Gastroesophageal sphincter (tissue), 4 donors: ENCODE measurements around the gene TMEM203. TPM values are rescaled to one million over a fixed set of nuclear protein-coding genes. Genes with fewer than 3 reads are reported as not detected.
A peak's percentile ranks its signal among the peaks of the same experiment; 100 is the strongest.

Source experiments
- ATAC-seq: fragments of 150-250 bp; one replicate; pipeline ENCODE4 v1.9.1; 2016; ENCODE audit warnings: mild to moderate bottlenecking, moderate library complexity
- H3K27ac ChIP-seq, 4 donors: fragments of 200-600 bp; sonication (generic) in 3 of 4; 1 replicate in 3 of 4; 2 replicates in 1 of 4; pipeline ENCODE4 v1.5.1; 2016 to 2019
- H3K27me3 ChIP-seq: fragments of 200-600 bp; sonication (generic); one replicate; pipeline ENCODE4 v1.5.1; 2019
- H3K36me3 ChIP-seq, 2 donors: fragments of 200-600 bp; sonication (generic); one replicate each; pipeline ENCODE4 v1.5.1; 2019; ENCODE audit warnings: control low read depth in 1 of 2
- H3K4me1 ChIP-seq, 3 donors: fragments of 200-600 bp; sonication (generic); 1 replicate in 2 of 3; 2 replicates in 1 of 3; pipeline ENCODE4 v1.5.1; 2016 to 2019; ENCODE audit warnings: control low read depth in 2 of 3
- H3K4me3 ChIP-seq, 2 donors: fragments of 200-600 bp; sonication (generic); one replicate each; pipeline ENCODE4 v1.5.1; 2019; ENCODE audit warnings: mild to moderate bottlenecking in 1 of 2, moderate library complexity in 1 of 2
- H3K9me3 ChIP-seq, 3 donors: fragments of 200-600 bp; sonication (generic); one replicate each; pipeline ENCODE4 v1.5.1; 2017 to 2019; ENCODE audit warnings: control low read depth in 2 of 3
- EP300 ChIP-seq: sonication (generic); formaldehyde crosslinking; IDR thresholded peaks from one replicate; pipeline ENCODE4 v1.6.1; 2017; ENCODE audit warnings: antibody characterized with exemption, mild to moderate bottlenecking
- POLR2A ChIP-seq, 2 donors: fragments of 450-650 bp; IDR thresholded peaks; one replicate each; pipeline ENCODE4 v1.6.1; 2017; ENCODE audit warnings: antibody characterized with exemption in 2 of 2, mild to moderate bottlenecking in 2 of 2, moderate library complexity in 1 of 2
- POLR2AphosphoS5 ChIP-seq: sonication (generic); formaldehyde crosslinking; IDR thresholded peaks from one replicate; pipeline ENCODE4 v1.6.1; 2017; ENCODE audit warnings: antibody characterized with exemption
- WGBS, 2 donors: methylation state at CpG; one replicate each; pipeline ENCODE4 v1.1.5; 2018; ENCODE audit warnings: low coverage in 1 of 2; 5-methylcytosine and 5-hydroxymethylcytosine counted together
- total RNA-seq, 4 donors: library from RNA; depleted of rRNA; stranded (reverse); fragments of >200 nt; gene quantifications; one replicate each; pipeline ENCODE4 v1.1.0, GENCODE V29; 2016
- TF ChIP-seq, protein P1 (sequence below), 4 experiments: fragments of 200-600 bp in 2 of 4; fragments of 450-650 bp in 2 of 4; sonication (generic) in 1 of 4; IDR thresholded peaks; one replicate each; pipeline ENCODE4 v1.5.1; 2017 to 2019; ENCODE audit warnings: antibody characterized with exemption in 4 of 4, mild to moderate bottlenecking in 2 of 4, moderate library complexity in 2 of 4

Gene TMEM203
- total RNA-seq, 4 donors from 2014 or later, result 21.9 to 36.1 (median 29.1) TPM

DNA sequence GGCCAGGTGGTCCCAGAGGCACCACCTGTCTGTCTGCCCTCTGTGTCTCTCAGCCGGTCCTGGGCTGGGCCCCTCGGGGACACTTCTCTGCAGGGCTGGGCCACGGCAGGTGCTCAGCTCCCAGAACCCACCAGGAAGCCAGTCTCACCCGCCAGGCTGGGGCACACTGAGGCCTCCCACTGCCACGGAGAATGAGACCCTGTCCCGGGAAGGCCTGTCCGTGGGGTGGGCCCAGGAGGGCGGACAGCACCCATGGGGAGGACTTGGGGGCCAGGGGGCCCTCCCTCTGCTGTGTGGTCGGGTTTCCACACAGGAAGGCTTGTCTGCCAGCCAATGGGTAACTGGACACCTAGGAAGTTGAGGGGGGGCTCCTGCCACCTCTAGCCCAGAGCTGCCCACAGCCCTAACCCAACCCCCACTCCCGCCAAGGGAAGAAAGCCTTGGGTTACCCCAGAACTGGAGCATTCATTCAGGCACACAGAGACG lies 31.5 kb upstream of the TMEM203 start:
- TF ChIP-seq POLR2AphosphoS5, result no peak
- TF ChIP-seq, protein P1, sequence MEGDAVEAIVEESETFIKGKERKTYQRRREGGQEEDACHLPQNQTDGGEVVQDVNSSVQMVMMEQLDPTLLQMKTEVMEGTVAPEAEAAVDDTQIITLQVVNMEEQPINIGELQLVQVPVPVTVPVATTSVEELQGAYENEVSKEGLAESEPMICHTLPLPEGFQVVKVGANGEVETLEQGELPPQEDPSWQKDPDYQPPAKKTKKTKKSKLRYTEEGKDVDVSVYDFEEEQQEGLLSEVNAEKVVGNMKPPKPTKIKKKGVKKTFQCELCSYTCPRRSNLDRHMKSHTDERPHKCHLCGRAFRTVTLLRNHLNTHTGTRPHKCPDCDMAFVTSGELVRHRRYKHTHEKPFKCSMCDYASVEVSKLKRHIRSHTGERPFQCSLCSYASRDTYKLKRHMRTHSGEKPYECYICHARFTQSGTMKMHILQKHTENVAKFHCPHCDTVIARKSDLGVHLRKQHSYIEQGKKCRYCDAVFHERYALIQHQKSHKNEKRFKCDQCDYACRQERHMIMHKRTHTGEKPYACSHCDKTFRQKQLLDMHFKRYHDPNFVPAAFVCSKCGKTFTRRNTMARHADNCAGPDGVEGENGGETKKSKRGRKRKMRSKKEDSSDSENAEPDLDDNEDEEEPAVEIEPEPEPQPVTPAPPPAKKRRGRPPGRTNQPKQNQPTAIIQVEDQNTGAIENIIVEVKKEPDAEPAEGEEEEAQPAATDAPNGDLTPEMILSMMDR (IDR thresholded peaks at IDR 0.05), result no peak
- TF ChIP-seq EP300, result no peak
- TF ChIP-seq POLR2A (IDR thresholded peaks at IDR 0.05), result no peak
- no peak for ATAC-seq

DNA sequence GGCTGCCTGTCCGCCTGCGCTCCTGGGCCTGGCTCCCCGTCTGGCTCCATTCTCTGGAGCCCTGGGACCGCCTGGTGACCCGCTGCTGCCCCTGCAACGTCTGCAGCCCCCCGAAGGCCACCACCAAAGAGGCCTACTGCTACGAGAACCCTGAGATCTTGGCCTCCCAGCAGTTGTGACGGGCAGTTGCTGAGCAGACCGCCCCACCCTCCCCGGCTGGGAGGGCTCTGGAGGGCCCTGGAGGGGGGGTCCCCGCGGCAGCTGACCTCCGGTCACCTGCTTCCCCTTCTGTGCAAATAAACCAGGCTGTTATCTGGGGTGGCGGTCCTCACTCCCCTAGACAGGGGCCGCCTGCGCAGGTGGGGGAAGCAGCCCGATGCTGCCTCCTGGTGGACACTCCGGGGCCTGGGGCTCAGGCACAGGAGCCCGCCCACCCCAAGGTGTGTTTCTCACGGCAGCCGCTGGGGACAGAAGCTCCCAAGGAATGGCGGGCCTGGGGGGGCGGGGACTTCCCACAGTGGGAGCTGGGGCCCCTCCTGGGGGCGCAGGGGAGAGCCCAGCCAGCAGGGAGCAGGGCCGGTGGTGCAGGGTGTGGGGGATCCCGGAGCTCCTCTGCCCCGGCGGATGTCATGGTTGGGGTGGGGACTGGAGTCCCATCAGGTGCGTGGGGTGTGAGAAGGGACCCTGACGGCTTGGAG lies 30.9 kb upstream of the TMEM203 start:
- H3K4me3 ChIP-seq, result peak overlapping the region; percentile 15 to 44
- peak overlapping the region in 1 of 4 donors; percentile 38 for H3K27ac ChIP-seq
- ATAC-seq, result peak; percentile 11
- WGBS, 2 donors, result 0% methylated on average over 5 of the region's 31 CpGs; no CpG with 5 or more reads in 1 of the 2 donors
- H3K36me3 ChIP-seq, result no peaks in the 10 kb centered on the region
- peaks cover 0 to 54% (median 29%) of the 10 kb centered on the region in 3 donors for H3K4me1 ChIP-seq
- TF ChIP-seq, protein P1 (IDR thresholded peaks at IDR 0.05), result peak in 3 of 4 experiments; percentile 99 to 100 (median 99)
- TF ChIP-seq POLR2AphosphoS5 (peak; percentile 36), EP300 (no peak), POLR2A (IDR thresholded peaks at IDR 0.05) (no peak)
- H3K9me3 ChIP-seq, result no peaks in the 10 kb centered on the region
- peaks cover 36% of the 10 kb centered on the region for H3K27me3 ChIP-seq

More for the DNA sequence above, 31.5 kb upstream of the TMEM203 start:
- H3K4me1 ChIP-seq, result peaks cover 0 to 58% (median 29%) of the 10 kb centered on the region in 3 donors
- H3K27ac ChIP-seq, result peak overlapping the region in 2 of 4 donors; percentile 6 to 38
- H3K9me3 ChIP-seq, result no peaks in the 10 kb centered on the region
- no peak overlapping the region for H3K4me3 ChIP-seq
- peaks cover 0 to 1% of the 10 kb centered on the region in 2 donors for H3K36me3 ChIP-seq
- peaks cover 30% of the 10 kb centered on the region for H3K27me3 ChIP-seq
- 57% methylated on average over 1 of the region's 11 CpGs; no CpG with 5 or more reads in 1 of the 2 donors for WGBS, 2 donors

DNA sequence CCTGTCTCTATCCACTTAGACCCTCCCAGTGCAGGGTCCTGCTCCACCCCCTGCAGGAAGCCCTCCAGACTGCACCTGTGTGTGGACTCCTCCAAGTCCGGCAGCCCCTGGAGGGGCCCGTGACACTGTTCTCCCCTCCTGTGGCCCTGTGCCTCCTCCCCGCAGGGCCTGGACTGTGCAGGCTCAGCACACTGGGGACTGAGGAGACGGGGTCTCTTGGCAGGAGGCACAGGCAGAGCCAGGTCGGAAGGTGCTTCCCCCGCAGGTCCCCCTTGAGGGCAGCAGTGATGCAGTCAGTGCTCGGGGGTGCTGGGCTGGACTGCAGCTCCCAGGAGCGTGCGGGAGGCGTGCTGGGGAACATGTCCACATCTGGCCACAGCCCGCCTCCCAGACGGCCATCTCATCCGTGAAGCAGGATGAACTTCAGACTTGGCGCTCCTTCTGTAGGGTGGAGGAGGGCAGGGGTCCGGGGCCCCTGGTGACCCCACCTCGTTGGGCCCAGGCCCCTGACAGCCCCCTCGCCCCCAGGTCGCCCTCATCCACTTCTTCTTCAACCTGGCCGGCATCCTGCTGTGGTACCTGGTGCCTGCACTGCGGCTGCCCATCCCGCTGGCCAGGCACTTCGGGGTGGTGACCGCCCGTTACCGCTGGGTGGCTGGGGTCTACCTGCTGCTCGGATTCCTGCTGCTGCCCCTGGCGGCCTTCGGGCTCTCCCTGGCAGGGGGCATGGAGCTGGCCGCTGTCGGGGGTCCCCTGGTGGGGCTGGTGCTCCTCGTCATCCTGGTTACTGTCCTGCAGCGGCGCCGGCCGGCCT lies 30.2 kb upstream of the TMEM203 start:
- Histone ChIP-seq H3K9me3 (no peaks in the 10 kb centered on the region), H3K36me3 (no peaks in the 10 kb centered on the region), H3K27ac (peak overlapping the region in 1 of 4 donors; percentile 38), H3K27me3 (peaks cover 43% of the 10 kb centered on the region), H3K4me1 (peaks cover 0 to 54% (median 29%) of the 10 kb centered on the region in 3 donors), H3K4me3 (peak overlapping the region; percentile 15 to 44)
- no peak for ATAC-seq
- WGBS, 2 donors, result 49% methylated on average over 2 of the region's 35 CpGs; no CpG with 5 or more reads in 1 of the 2 donors
- TF ChIP-seq POLR2A (IDR thresholded peaks at IDR 0.05) (no peak), POLR2AphosphoS5 (no peak), EP300 (no peak)
- TF ChIP-seq, protein P1 (IDR thresholded peaks at IDR 0.05), result no peak

GRCh38 chr9:137234758-137235423 lies 29.4 kb upstream of the TMEM203 start:
- Histone ChIP-seq H3K27ac (no peak overlapping the region), H3K4me1 (peaks cover 0 to 48% (median 29%) of the 10 kb centered on the region in 3 donors), H3K27me3 (peaks cover 51% of the 10 kb centered on the region), H3K4me3 (no peak overlapping the region), H3K36me3 (no peaks in the 10 kb centered on the region), H3K9me3 (no peaks in the 10 kb centered on the region)
- WGBS, 2 donors, result 55 to 64% methylated on average over 3 to 4 of the region's 18 CpGs
- TF ChIP-seq POLR2AphosphoS5 (no peak), EP300 (no peak), POLR2A (IDR thresholded peaks at IDR 0.05) (no peak)
- TF ChIP-seq, protein P1 (IDR thresholded peaks at IDR 0.05), result no peak
- ATAC-seq, result no peak
